Measurements from ENCODE around the gene IFNK. TPM values are rescaled to one million over a fixed set of nuclear protein-coding genes. Genes with fewer than 3 reads are reported as not detected.

The IFNK gene
- total and polyA plus RNA-seq, 2 experiments from 2014 or later: not detected

DNA sequence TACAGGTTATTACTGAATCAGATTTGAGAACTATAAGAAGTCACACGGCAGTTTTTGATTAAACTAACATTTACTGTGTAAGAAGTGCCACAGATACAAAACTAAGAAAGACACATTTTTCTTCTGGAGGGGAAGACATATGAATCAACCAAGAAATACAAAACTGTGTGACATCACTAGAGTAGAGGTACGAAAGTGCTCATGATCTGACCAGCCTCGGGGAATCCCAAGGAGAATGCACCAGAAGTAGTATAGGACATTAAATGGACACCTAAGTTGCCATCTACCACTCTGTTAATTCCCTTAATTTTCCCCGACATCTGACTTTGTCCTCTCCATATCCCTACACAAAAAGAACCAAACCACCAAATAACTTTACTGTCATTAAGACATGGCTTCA is 5.3 kb upstream of the IFNK start:
- Histone ChIP-seq H3K9me2 (ENCODE audit: insufficient read depth) (peaks cover 7% of the 10 kb centered on the region; the same call in 1 of the 2 replicates), H3K4me2 (no peak overlapping the region), H3K79me2 (replicated peaks; ENCODE audit: insufficient read depth) (peaks cover 48% of the 10 kb centered on the region), H3K36me3 (ENCODE audit: insufficient read depth) (no peaks in the 10 kb centered on the region), H3K4me1 (ENCODE audit: insufficient read depth) (peaks cover 16% of the 10 kb centered on the region), H3K27me3 (ENCODE audit: insufficient read depth) (no peaks in the 10 kb centered on the region), H2AFZ (no peak overlapping the region), H3K27ac (ENCODE audit: low read depth) (no peak overlapping the region), H4K20me1 (replicated peaks; ENCODE audit: insufficient read depth) (0 out of 2 replicates have a peak, but pooled peaks cover 3% of the 10 kb centered on the region), H3F3A (replicated peaks; ENCODE audit: low read depth) (no peaks in the 10 kb centered on the region), H3K4me3 (no peak overlapping the region)
- H3K27me3 Mint-ChIP-seq (ENCODE audit: insufficient read depth, low read depth, poor library complexity): no peaks in the 10 kb centered on the region
- H3K36me3 Mint-ChIP-seq (ENCODE audit: low read depth): no peaks in the 10 kb centered on the region
- no peaks in the 10 kb centered on the region for H3K9me3 Mint-ChIP-seq
- TF ChIP-seq STAT1 (IDR thresholded peaks at IDR 0.05; ENCODE audit: unreplicated experiment): no peak
- no peak for TF ChIP-seq CREB1 (CRISPR knock-in tag; IDR thresholded peaks at IDR 0.05; ENCODE audit: low read depth)
- no peak for TF ChIP-seq EZH2phosphoT487 (IDR thresholded peaks at IDR 0.05; ENCODE audit: unreplicated experiment)
- TF ChIP-seq ZNF331 (CRISPR knock-in tag; IDR thresholded peaks at IDR 0.05; ENCODE audit: low read depth): no peak
- TF ChIP-seq, protein P1, sequence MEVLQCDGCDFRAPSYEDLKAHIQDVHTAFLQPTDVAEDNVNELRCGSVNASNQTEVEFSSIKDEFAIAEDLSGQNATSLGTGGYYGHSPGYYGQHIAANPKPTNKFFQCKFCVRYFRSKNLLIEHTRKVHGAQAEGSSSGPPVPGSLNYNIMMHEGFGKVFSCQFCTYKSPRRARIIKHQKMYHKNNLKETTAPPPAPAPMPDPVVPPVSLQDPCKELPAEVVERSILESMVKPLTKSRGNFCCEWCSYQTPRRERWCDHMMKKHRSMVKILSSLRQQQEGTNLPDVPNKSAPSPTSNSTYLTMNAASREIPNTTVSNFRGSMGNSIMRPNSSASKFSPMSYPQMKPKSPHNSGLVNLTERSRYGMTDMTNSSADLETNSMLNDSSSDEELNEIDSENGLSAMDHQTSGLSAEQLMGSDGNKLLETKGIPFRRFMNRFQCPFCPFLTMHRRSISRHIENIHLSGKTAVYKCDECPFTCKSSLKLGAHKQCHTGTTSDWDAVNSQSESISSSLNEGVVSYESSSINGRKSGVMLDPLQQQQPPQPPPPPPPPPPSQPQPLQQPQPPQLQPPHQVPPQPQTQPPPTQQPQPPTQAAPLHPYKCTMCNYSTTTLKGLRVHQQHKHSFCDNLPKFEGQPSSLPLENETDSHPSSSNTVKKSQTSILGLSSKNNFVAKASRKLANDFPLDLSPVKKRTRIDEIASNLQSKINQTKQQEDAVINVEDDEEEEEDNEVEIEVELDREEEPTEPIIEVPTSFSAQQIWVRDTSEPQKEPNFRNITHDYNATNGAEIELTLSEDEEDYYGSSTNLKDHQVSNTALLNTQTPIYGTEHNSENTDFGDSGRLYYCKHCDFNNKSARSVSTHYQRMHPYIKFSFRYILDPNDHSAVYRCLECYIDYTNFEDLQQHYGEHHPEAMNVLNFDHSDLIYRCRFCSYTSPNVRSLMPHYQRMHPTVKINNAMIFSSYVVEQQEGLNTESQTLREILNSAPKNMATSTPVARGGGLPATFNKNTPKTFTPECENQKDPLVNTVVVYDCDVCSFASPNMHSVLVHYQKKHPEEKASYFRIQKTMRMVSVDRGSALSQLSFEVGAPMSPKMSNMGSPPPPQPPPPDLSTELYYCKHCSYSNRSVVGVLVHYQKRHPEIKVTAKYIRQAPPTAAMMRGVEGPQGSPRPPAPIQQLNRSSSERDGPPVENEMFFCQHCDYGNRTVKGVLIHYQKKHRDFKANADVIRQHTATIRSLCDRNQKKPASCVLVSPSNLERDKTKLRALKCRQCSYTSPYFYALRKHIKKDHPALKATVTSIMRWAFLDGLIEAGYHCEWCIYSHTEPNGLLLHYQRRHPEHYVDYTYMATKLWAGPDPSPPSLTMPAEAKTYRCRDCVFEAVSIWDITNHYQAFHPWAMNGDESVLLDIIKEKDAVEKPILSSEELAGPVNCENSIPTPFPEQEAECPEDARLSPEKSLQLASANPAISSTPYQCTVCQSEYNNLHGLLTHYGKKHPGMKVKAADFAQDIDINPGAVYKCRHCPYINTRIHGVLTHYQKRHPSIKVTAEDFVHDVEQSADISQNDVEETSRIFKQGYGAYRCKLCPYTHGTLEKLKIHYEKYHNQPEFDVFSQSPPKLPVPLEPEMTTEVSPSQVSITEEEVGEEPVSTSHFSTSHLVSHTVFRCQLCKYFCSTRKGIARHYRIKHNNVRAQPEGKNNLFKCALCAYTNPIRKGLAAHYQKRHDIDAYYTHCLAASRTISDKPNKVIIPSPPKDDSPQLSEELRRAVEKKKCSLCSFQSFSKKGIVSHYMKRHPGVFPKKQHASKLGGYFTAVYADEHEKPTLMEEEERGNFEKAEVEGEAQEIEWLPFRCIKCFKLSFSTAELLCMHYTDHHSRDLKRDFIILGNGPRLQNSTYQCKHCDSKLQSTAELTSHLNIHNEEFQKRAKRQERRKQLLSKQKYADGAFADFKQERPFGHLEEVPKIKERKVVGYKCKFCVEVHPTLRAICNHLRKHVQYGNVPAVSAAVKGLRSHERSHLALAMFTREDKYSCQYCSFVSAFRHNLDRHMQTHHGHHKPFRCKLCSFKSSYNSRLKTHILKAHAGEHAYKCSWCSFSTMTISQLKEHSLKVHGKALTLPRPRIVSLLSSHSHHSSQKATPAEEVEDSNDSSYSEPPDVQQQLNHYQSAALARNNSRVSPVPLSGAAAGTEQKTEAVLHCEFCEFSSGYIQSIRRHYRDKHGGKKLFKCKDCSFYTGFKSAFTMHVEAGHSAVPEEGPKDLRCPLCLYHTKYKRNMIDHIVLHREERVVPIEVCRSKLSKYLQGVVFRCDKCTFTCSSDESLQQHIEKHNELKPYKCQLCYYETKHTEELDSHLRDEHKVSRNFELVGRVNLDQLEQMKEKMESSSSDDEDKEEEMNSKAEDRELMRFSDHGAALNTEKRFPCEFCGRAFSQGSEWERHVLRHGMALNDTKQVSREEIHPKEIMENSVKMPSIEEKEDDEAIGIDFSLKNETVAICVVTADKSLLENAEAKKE (CRISPR knock-in tag; IDR thresholded peaks at IDR 0.05): no peak
- no peak for TF ChIP-seq EZH2 (IDR thresholded peaks at IDR 0.05; ENCODE audit: low read depth, unreplicated experiment)
- no peak for TF ChIP-seq NANOG (IDR thresholded peaks at IDR 0.05; ENCODE audit: borderline replicate concordance)
- TF ChIP-seq, protein P2, sequence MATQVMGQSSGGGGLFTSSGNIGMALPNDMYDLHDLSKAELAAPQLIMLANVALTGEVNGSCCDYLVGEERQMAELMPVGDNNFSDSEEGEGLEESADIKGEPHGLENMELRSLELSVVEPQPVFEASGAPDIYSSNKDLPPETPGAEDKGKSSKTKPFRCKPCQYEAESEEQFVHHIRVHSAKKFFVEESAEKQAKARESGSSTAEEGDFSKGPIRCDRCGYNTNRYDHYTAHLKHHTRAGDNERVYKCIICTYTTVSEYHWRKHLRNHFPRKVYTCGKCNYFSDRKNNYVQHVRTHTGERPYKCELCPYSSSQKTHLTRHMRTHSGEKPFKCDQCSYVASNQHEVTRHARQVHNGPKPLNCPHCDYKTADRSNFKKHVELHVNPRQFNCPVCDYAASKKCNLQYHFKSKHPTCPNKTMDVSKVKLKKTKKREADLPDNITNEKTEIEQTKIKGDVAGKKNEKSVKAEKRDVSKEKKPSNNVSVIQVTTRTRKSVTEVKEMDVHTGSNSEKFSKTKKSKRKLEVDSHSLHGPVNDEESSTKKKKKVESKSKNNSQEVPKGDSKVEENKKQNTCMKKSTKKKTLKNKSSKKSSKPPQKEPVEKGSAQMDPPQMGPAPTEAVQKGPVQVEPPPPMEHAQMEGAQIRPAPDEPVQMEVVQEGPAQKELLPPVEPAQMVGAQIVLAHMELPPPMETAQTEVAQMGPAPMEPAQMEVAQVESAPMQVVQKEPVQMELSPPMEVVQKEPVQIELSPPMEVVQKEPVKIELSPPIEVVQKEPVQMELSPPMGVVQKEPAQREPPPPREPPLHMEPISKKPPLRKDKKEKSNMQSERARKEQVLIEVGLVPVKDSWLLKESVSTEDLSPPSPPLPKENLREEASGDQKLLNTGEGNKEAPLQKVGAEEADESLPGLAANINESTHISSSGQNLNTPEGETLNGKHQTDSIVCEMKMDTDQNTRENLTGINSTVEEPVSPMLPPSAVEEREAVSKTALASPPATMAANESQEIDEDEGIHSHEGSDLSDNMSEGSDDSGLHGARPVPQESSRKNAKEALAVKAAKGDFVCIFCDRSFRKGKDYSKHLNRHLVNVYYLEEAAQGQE (IDR thresholded peaks at IDR 0.05; ENCODE audit: unreplicated experiment): no peak
- TF ChIP-seq, protein P3, sequence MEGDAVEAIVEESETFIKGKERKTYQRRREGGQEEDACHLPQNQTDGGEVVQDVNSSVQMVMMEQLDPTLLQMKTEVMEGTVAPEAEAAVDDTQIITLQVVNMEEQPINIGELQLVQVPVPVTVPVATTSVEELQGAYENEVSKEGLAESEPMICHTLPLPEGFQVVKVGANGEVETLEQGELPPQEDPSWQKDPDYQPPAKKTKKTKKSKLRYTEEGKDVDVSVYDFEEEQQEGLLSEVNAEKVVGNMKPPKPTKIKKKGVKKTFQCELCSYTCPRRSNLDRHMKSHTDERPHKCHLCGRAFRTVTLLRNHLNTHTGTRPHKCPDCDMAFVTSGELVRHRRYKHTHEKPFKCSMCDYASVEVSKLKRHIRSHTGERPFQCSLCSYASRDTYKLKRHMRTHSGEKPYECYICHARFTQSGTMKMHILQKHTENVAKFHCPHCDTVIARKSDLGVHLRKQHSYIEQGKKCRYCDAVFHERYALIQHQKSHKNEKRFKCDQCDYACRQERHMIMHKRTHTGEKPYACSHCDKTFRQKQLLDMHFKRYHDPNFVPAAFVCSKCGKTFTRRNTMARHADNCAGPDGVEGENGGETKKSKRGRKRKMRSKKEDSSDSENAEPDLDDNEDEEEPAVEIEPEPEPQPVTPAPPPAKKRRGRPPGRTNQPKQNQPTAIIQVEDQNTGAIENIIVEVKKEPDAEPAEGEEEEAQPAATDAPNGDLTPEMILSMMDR (conservative IDR thresholded peaks at IDR 0.05; ENCODE audit: low read depth in 2 of 2): no peak
- no peak for TF ChIP-seq POLR2AphosphoS5 (IDR thresholded peaks at IDR 0.05; ENCODE audit: low read depth)
- TF ChIP-seq, protein P4, sequence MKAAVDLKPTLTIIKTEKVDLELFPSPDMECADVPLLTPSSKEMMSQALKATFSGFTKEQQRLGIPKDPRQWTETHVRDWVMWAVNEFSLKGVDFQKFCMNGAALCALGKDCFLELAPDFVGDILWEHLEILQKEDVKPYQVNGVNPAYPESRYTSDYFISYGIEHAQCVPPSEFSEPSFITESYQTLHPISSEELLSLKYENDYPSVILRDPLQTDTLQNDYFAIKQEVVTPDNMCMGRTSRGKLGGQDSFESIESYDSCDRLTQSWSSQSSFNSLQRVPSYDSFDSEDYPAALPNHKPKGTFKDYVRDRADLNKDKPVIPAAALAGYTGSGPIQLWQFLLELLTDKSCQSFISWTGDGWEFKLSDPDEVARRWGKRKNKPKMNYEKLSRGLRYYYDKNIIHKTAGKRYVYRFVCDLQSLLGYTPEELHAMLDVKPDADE (IDR thresholded peaks at IDR 0.05): no peak
- no peak for TF ChIP-seq JUNB (IDR thresholded peaks at IDR 0.05; ENCODE audit: unreplicated experiment)
- TF ChIP-seq ZNF114 (CRISPR knock-in tag; IDR thresholded peaks at IDR 0.05): no peak
- no peak overlapping the region for H3K27ac Mint-ChIP-seq
- ATAC-seq (no peak), DNase-seq (ENCODE audit: low spot score) (no peak)
- H3K4me3 Mint-ChIP-seq: no peak overlapping the region
- H3K4me1 Mint-ChIP-seq: peaks cover 37% of the 10 kb centered on the region
